KOPT-K1 (cell line): Measurements from ENCODE around the gene SOX11.

Experiments used
- H3K27ac ChIP-seq: fragments of 200-600 bp; sonication (generic); 2 replicates; pipeline ENCODE4 v1.5.1; 2016; ENCODE audit warnings: antibody characterized with exemption, mild to moderate bottlenecking, low read depth, low read length; ENCODE audit not compliant: poor library complexity, severe bottlenecking
- H3K36me3 ChIP-seq: fragments of 200-600 bp; sonication (generic); 2 replicates; pipeline ENCODE4 v1.5.1; 2017; ENCODE audit warnings: antibody characterized with exemption, mild to moderate bottlenecking, low read length, moderate library complexity; ENCODE audit not compliant: insufficient read depth
- H3K9me3 ChIP-seq: fragments of 200-600 bp; sonication (generic); 2 replicates; pipeline ENCODE4 v1.5.1; 2017; ENCODE audit warnings: antibody characterized with exemption, low read length, mild to moderate bottlenecking; ENCODE audit not compliant: insufficient read depth, poor library complexity, severe bottlenecking

The SOX11 gene

DNA sequence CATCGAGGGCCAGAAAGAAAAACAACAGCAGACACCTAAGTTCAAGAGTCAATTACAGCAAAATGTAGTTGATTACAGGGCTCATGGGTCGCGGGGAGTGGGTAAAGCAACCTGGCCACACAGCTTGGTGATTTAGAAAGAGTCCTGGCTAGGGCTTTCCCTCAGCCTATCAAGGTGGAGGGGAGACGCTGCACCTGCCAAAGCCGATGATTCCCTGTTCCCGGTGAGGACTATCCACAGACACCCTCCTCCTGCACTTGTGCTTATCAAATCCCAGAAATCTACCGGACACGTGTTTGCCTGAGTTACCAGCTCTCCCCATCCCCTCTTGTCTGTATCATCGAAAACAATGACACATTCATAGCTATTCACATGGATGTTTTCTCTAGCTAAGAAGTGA lies 7.0 kb upstream of the SOX11 start:
- H3K36me3 ChIP-seq, result no peaks in the 10 kb centered on the region
- no peak overlapping the region for H3K27ac ChIP-seq
- no peaks in the 10 kb centered on the region for H3K9me3 ChIP-seq

DNA sequence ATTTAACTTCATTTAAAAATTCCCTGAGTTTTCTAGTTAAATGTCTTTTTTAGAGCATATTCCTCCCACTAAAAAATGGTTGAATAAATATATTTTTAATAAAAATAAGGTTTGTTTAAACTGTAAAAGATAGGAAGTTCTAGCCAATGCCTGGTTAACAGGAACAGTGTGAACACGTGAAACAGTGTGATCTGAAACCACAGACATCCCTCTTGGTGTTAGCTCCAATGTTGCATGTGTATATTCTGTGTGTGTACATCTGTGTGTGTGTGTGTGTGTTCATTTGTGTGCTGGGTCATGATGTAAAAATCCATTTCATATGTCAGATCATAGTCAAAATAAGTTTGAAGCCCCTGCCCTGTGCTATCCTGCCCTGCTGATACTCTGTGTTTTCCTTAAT lies 6.1 kb upstream of the SOX11 start:
- H3K27ac ChIP-seq, result no peak overlapping the region
- H3K36me3 ChIP-seq, result no peaks in the 10 kb centered on the region

DNA sequence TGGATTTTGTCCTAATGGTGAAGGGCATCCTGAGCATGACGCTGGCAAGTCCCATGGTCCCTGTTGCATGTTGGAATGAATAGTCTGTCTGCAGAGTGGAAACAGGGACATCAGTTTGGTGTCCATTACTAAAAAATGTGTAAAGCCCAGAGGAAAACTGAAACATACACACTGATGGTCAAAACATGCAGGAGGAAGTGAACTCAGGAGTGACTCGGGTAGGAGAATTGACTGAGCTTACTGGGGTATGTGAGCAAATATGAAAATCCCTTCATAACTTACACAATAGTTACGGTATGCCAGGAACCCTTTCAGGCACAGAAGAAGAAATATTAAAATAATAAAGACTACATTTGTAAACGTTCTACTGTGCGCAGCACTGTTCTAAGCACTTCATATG lies 5.6 kb upstream of the SOX11 start:
- no peaks in the 10 kb centered on the region for H3K36me3 ChIP-seq
- H3K9me3 ChIP-seq, result no peaks in the 10 kb centered on the region
- H3K27ac ChIP-seq, result no peak overlapping the region

More for the DNA sequence above, 6.1 kb upstream of the SOX11 start:
- no peaks in the 10 kb centered on the region for H3K9me3 ChIP-seq

DNA sequence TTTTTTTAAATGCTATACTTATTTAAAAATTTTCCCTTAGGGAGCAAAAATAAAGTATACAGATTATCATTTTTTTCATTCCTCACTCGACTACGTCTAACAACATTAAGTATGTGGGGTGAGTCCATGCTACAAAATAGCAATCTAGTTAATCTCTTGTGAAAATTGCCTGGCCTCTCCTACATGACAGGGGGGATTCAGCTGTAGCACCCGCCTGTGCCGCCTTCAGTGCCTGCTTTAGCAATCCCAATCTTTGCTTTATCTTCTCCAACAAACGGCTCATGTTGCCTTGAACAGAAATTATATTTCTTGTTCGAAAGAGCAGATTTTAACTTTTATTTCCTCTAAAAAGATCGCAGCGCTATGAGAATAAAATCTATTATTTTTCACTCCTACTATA lies 2.4 kb upstream of the SOX11 start:
- no peaks in the 10 kb centered on the region for H3K36me3 ChIP-seq
- no peaks in the 10 kb centered on the region for H3K9me3 ChIP-seq
- H3K27ac ChIP-seq, result no peak overlapping the region

DNA sequence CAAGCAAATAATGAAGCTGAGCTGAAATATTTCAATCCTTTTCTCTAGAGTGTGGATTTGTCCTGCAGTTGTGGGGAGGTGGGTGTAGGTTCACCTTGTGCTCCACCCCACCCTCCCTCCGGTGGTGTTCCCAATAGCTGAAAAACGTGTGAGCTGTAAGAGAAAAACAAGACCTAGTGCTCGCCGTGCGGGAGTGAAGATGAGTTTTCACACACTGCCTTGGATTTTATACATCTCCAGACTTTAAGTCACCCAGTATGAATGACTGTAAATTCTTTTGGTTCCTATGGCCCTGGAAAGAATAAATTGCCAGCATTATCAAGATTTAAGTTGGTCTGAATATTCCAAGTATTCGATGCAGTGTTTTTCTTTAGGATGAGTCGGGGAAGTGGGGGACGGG lies 1.9 kb upstream of the SOX11 start:
- H3K36me3 ChIP-seq, result no peaks in the 10 kb centered on the region
- no peaks in the 10 kb centered on the region for H3K9me3 ChIP-seq
- no peak overlapping the region for H3K27ac ChIP-seq

DNA sequence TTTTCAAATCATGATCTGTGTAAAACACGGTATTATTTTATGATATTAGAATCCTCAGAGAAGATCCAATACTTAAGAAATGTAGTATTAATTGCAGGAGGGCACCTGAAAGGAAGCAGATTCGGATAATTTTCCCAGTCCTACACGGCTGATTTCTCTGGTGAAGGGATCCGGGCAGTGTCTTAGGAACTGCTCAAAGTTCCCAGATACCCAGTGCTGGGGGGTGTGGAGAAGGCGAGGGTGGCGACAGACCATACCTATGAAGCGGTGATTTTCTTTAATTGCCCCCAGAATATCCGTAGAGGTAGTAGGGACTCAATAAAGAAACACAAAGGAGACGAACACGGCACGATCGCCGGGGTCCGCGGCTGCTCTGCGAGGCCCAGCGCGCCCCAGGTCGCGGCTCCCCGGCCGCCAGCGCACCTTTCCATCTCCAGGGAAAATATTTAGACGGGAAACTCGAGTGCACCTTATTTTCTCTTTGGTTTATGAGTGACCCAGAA lies 1.4 kb upstream of the SOX11 start:
- no peaks in the 10 kb centered on the region for H3K9me3 ChIP-seq
- H3K27ac ChIP-seq, result no peak overlapping the region
- no peaks in the 10 kb centered on the region for H3K36me3 ChIP-seq

DNA sequence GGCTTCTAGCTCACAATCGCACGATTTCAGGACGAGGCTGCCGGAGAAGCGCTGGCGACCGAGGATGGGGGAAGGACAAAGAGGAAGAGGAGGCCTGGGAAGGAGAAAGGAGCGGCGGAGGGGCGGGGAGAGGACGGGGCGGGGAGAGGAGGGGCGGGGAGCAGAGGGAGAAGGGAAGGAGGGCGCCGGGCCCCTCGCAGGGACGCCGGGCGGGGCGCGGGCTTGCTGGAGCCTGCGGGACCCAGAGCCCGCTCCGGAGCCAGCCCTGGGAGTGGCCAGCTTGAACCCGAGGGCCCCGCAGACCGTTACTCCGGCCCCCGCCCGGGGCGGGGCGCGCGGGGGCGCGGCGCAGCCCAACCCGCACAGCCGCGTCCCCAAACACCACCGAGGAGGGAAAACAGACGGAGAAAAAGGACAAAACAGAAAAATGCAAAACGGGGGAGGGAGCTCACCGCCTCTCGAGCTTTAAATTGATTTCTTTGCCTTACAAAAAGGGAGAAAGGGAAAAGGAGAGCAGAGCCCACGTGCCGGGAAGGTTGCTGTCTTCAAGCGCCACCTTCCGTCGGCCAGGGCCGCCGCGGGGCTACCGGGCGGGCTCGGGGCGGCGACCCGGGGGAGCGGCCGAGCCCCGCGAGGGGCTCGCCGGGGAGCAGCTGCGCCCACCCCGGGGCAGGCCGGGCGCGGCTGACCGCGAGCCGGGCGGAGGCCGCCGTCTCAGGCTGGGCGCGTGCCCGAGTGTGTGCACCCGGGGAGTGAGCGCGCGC lies 781 bp upstream of the SOX11 start:
- no peaks in the 10 kb centered on the region for H3K9me3 ChIP-seq
- no peak overlapping the region for H3K27ac ChIP-seq
- no peaks in the 10 kb centered on the region for H3K36me3 ChIP-seq

DNA sequence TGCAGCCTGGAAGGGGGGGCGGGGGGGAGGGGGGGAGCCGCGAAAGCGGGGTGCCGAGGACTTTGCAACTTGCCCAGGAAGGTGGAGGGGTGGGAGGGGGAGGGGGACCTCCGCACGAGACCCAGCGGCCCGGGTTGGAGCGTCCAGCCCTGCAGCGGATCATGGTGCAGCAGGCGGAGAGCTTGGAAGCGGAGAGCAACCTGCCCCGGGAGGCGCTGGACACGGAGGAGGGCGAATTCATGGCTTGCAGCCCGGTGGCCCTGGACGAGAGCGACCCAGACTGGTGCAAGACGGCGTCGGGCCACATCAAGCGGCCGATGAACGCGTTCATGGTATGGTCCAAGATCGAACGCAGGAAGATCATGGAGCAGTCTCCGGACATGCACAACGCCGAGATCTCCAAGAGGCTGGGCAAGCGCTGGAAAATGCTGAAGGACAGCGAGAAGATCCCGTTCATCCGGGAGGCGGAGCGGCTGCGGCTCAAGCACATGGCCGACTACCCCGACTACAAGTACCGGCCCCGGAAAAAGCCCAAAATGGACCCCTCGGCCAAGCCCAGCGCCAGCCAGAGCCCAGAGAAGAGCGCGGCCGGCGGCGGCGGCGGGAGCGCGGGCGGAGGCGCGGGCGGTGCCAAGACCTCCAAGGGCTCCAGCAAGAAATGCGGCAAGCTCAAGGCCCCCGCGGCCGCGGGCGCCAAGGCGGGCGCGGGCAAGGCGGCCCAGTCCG lies 540 bp downstream of the SOX11 start:
- no peaks in the 10 kb centered on the region for H3K36me3 ChIP-seq
- no peaks in the 10 kb centered on the region for H3K9me3 ChIP-seq
- no peak overlapping the region for H3K27ac ChIP-seq

DNA sequence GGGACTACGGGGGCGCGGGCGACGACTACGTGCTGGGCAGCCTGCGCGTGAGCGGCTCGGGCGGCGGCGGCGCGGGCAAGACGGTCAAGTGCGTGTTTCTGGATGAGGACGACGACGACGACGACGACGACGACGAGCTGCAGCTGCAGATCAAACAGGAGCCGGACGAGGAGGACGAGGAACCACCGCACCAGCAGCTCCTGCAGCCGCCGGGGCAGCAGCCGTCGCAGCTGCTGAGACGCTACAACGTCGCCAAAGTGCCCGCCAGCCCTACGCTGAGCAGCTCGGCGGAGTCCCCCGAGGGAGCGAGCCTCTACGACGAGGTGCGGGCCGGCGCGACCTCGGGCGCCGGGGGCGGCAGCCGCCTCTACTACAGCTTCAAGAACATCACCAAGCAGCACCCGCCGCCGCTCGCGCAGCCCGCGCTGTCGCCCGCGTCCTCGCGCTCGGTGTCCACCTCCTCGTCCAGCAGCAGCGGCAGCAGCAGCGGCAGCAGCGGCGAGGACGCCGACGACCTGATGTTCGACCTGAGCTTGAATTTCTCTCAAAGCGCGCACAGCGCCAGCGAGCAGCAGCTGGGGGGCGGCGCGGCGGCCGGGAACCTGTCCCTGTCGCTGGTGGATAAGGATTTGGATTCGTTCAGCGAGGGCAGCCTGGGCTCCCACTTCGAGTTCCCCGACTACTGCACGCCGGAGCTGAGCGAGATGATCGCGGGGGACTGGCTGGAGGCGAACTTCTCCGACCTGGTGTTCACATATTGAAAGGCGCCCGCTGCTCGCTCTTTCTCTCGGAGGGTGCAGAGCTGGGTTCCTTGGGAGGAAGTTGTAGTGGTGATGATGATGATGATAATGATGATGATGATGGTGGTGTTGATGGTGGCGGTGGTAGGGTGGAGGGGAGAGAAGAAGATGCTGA lies 1.4 kb downstream of the SOX11 start:
- no peaks in the 10 kb centered on the region for H3K36me3 ChIP-seq
- H3K27ac ChIP-seq, result no peak overlapping the region
- H3K9me3 ChIP-seq, result no peaks in the 10 kb centered on the region

DNA sequence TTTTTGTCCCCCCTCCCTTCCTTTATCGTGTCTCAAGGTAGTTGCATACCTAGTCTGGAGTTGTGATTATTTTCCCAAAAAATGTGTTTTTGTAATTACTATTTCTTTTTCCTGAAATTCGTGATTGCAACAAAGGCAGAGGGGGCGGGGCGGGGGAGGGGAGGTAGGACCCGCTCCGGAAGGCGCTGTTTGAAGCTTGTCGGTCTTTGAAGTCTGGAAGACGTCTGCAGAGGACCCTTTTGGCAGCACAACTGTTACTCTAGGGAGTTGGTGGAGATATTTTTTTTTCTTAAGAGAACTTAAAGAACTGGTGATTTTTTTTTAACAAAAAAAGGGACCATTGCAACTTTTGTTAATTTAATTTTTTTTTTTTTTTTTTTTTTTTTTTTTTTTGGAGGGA lies 2.1 kb downstream of the SOX11 start:
- Histone ChIP-seq H3K27ac (no peak overlapping the region), H3K9me3 (no peaks in the 10 kb centered on the region), H3K36me3 (no peaks in the 10 kb centered on the region)

DNA sequence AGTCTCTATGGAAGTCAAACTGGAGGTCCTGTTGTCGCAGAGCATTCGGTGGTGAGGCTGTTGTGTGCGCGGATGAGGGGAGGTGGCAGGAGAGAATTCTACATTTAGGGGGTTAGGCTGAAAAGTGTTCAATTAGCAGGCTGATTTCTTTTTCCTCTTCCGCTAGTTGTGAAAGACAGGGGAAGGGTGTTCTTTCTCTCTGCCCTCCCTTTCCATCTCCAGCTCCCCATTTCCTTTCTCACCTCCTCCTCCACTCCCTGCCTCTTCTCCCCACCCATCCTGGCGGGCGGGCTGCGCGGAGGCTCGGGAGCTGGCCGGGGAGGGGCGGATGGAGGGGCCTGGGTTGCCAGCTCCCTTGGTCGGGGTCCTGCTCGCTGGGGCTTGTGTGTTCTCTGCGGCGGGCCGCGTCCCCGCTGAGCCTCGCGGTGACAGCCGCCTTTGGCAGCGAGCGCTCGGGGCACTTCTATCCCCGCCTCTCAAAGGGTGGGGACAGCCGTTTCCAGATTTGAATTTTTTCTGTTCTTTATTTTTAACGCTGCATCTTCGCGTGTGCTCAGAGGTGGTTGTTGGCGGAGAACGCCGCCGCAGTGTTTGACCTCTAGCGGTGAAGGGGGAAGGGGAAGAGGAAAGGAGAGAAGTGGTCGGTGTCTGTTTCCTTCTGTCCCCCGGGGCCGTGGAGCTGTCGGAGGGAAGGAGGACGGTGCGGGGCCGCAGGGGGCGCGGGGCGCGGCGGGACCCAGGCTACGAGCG lies 3.6 kb downstream of the SOX11 start:
- Histone ChIP-seq H3K27ac (no peak overlapping the region), H3K9me3 (no peaks in the 10 kb centered on the region), H3K36me3 (no peaks in the 10 kb centered on the region)

DNA sequence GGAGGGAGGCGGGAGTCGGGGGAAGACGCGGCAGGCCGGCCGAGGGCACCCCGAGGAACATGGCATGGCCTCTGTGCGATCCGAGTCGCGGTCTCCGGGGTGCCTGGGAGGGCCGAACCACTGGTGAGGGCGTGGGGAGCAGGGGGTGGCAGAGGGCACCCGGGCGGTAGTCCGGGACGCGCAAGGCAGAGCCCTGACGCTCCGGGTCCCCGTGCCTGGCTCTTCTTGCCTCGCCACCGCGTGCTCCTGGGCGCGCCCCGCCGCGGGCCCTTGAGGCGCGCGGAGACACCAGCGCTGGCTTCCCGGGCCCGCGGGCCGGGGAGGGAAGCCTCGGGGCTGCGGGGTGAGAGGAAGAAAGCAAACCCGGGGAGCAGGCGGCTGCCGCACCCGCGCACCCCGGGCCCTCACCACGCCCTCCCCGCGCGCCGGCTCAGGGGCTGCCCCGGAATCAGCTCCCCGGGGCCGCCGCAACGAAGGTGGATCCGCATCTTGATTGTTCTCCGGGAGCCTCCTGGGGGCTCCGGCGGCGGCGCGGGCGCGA lies 4.3 kb downstream of the SOX11 start:
- H3K9me3 ChIP-seq, result no peaks in the 10 kb centered on the region
- H3K36me3 ChIP-seq, result no peaks in the 10 kb centered on the region
- H3K27ac ChIP-seq, result no peak overlapping the region

DNA sequence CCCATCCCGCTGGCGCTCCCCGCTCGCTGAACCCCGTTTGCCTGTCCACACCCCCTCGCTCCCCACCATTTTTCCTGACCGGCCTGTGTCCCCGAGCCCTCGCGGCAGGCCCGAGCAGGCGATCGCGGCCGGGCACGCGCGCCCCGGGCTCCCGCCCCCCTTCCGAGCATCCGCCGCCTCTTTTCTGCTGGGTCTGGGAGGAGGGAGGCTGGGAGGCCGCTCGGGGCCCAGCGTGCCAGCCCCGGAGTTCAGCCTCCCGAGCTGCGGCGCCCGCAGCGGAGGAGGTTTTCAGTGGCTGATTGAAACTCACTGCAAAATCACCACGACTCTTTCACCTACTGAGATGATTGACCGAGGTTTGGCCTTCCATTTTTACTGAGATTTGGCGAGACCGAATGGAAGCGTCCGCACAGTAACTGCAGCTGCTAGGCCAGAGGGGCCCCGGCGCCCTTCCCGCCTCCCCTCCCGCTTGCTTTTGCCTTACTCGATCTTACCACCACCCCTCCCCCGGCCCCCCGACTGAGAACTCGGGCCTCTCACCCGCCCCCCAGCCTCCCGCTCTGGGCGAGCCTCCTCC lies 4.8 kb downstream of the SOX11 start:
- Histone ChIP-seq H3K27ac (no peak overlapping the region), H3K9me3 (no peaks in the 10 kb centered on the region), H3K36me3 (no peaks in the 10 kb centered on the region)

DNA sequence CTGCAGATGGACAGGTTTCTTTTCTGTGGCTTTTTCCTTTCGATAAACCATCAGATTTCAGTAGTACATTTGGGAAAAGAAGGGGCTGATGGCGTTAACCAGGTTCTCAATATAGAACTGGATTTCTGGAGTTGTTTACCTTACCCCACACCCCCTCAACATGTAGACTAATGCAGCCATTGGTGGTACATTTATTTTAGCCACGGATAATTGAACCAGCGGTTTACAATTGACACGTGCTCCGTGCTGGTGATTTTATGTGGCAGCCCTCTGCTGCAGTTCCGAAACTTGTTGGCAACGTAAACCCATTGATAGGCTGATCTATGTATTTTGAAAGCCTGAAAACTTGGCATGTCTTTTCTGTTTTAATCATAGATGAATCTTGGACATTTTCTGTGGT lies 5.4 kb downstream of the SOX11 start:
- H3K27ac ChIP-seq, result no peak overlapping the region
- no peaks in the 10 kb centered on the region for H3K9me3 ChIP-seq
- H3K36me3 ChIP-seq, result no peaks in the 10 kb centered on the region
